ENCODE results near the gene CRTC2. TPM values are rescaled to one million over a fixed set of nuclear protein-coding genes. Genes with fewer than 3 reads are reported as not detected.
"Not testable (repeated sequence)": the region's sequence is repeated elsewhere in the genome, so short reads cannot be mapped to it uniquely, and the experiment has no call there.

CRTC2 gene
- total RNA-seq, 1 donor from 2014 or later: 47.3 TPM

- DNase-seq: no peak
- peaks cover 24% of the 10 kb centered on the region for H3K4me1 Mint-ChIP-seq (ENCODE audit: low read depth, unreplicated experiment)
- H3K36me3 Mint-ChIP-seq (ENCODE audit: unreplicated experiment): no peaks in the 10 kb centered on the region
- TF ChIP-seq, protein P1, sequence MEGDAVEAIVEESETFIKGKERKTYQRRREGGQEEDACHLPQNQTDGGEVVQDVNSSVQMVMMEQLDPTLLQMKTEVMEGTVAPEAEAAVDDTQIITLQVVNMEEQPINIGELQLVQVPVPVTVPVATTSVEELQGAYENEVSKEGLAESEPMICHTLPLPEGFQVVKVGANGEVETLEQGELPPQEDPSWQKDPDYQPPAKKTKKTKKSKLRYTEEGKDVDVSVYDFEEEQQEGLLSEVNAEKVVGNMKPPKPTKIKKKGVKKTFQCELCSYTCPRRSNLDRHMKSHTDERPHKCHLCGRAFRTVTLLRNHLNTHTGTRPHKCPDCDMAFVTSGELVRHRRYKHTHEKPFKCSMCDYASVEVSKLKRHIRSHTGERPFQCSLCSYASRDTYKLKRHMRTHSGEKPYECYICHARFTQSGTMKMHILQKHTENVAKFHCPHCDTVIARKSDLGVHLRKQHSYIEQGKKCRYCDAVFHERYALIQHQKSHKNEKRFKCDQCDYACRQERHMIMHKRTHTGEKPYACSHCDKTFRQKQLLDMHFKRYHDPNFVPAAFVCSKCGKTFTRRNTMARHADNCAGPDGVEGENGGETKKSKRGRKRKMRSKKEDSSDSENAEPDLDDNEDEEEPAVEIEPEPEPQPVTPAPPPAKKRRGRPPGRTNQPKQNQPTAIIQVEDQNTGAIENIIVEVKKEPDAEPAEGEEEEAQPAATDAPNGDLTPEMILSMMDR (IDR thresholded peaks at IDR 0.05; ENCODE audit: partially characterized antibody, unreplicated experiment): no peak
- H3K27ac Mint-ChIP-seq (ENCODE audit: unreplicated experiment): no peak overlapping the region
- peaks cover 9% of the 10 kb centered on the region for H3K9me3 Mint-ChIP-seq (ENCODE audit: unreplicated experiment)
- peaks cover 2% of the 10 kb centered on the region for H3K27me3 Mint-ChIP-seq (ENCODE audit: unreplicated experiment)
- H3K4me3 Mint-ChIP-seq (ENCODE audit: unreplicated experiment): no peak overlapping the region
Measured at GRCh38 chr1:153916297-153916696, 42.1 kb downstream of the CRTC2 start.

DNA sequence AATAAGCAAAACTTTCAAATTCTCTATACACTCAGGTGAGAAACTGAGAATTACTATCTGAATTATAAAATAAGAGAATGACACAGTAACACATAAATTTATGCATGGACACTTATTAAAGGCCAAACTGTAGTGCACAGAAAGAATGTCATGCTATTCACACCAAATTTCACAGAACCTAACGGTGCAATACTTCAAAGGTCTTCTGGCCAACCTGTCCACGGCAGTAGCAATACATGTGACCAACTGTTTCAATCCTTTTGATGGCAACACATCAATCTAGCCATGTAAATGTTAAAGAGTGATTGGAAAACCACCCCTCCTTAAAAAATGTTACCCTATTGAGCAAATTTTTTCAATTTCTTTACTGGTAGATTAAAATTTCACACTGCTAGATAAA lies 46.1 kb downstream of the CRTC2 start:
- Mint-ChIP-seq H3K4me3 (ENCODE audit: unreplicated experiment) (no peak overlapping the region), H3K9me3 (ENCODE audit: unreplicated experiment) (peaks cover 2% of the 10 kb centered on the region), H3K36me3 (ENCODE audit: unreplicated experiment) (peaks cover under 1% of the 10 kb centered on the region), H3K27ac (ENCODE audit: unreplicated experiment) (no peak overlapping the region), H3K27me3 (ENCODE audit: unreplicated experiment) (no peaks in the 10 kb centered on the region), H3K4me1 (ENCODE audit: low read depth, unreplicated experiment) (peaks cover 3% of the 10 kb centered on the region)
- TF ChIP-seq, protein P1 (IDR thresholded peaks at IDR 0.05; ENCODE audit: partially characterized antibody, unreplicated experiment): no peak
- DNase-seq: no peak

DNA sequence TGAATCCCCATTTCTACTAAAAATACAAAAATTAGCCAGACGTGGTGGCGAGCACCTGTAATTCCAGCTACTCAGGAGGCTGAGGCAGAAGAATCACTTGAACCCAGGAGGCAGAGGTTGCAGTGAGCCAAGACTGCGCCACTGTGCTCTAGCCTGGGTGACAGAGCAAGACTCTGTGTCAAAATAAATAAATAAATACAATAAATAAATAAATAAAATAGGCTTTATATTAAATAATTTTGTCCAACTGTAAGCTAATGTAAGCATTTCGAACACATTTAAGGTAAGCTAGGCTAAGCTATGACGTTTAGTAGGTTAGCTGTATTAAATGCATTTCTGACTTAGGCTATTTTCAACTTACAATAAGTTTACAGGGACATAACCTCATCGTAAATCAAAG lies 47.9 kb downstream of the CRTC2 start:
- not testable (repeated sequence) for H3K27ac Mint-ChIP-seq (ENCODE audit: unreplicated experiment); H3K27me3 Mint-ChIP-seq (ENCODE audit: unreplicated experiment); H3K36me3 Mint-ChIP-seq (ENCODE audit: unreplicated experiment); DNase-seq; H3K4me3 Mint-ChIP-seq (ENCODE audit: unreplicated experiment); H3K4me1 Mint-ChIP-seq (ENCODE audit: low read depth, unreplicated experiment); H3K9me3 Mint-ChIP-seq (ENCODE audit: unreplicated experiment)

GRCh38 chr1:153908071-153908470 lies 50.3 kb downstream of the CRTC2 start:
- Mint-ChIP-seq H3K9me3 (ENCODE audit: unreplicated experiment) (peaks cover 2% of the 10 kb centered on the region), H3K4me1 (ENCODE audit: low read depth, unreplicated experiment) (no peaks in the 10 kb centered on the region), H3K27me3 (ENCODE audit: unreplicated experiment) (no peaks in the 10 kb centered on the region), H3K27ac (ENCODE audit: unreplicated experiment) (no peak overlapping the region), H3K4me3 (ENCODE audit: unreplicated experiment) (no peak overlapping the region), H3K36me3 (ENCODE audit: unreplicated experiment) (peaks cover 5% of the 10 kb centered on the region)
- TF ChIP-seq, protein P1 (IDR thresholded peaks at IDR 0.05; ENCODE audit: partially characterized antibody, unreplicated experiment): no peak
- no peak for DNase-seq

DNA sequence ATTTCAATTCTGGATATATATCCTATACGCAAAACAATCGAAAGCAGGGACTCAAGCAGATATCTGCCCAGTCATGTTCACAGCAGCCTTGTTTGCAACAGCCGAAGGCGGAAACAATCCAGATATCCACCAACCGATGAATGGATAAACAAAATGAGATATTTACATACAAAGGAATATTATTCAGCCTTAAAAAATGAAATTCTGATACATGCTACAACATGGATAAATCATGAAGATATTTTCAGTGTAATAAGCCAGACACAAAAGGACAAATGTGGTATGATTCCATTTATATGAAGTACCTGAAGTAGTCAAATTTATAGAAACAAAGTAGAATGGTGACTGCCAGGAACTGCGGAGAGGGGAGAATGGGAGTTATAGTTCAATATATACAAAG lies 51.3 kb downstream of the CRTC2 start:
- Mint-ChIP-seq H3K27ac (ENCODE audit: unreplicated experiment) (no peak overlapping the region), H3K36me3 (ENCODE audit: unreplicated experiment) (peaks cover 5% of the 10 kb centered on the region), H3K9me3 (ENCODE audit: unreplicated experiment) (peaks cover 2% of the 10 kb centered on the region), H3K27me3 (ENCODE audit: unreplicated experiment) (no peaks in the 10 kb centered on the region), H3K4me3 (ENCODE audit: unreplicated experiment) (no peak overlapping the region), H3K4me1 (ENCODE audit: low read depth, unreplicated experiment) (no peaks in the 10 kb centered on the region)
- DNase-seq: no peak
- TF ChIP-seq, protein P1 (IDR thresholded peaks at IDR 0.05; ENCODE audit: partially characterized antibody, unreplicated experiment): no peak

DNA sequence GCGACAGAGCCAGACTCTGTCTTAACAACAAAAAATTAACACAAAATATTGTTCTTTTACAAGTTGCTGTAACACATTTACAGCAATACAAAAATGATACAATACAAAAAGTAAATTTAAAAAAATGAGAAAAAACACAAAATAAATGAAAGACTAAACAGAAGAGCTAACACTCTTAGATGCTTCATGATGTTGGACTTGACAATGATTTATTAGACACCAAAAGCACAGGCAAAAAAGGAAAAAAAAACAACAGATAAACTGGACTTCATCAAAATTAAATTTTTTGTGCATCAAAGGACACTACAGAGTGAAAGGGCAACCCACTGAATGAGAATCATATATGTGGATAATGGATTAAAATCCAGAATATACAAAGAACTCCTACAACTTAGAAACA lies 52.0 kb downstream of the CRTC2 start:
- Mint-ChIP-seq H3K4me1 (ENCODE audit: low read depth, unreplicated experiment) (no peaks in the 10 kb centered on the region), H3K27ac (ENCODE audit: unreplicated experiment) (no peak overlapping the region), H3K9me3 (ENCODE audit: unreplicated experiment) (no peaks in the 10 kb centered on the region), H3K27me3 (ENCODE audit: unreplicated experiment) (no peaks in the 10 kb centered on the region), H3K4me3 (ENCODE audit: unreplicated experiment) (no peak overlapping the region), H3K36me3 (ENCODE audit: unreplicated experiment) (peaks cover 5% of the 10 kb centered on the region)
- no peak for DNase-seq
- TF ChIP-seq, protein P1 (IDR thresholded peaks at IDR 0.05; ENCODE audit: partially characterized antibody, unreplicated experiment): no peak

GRCh38 chr1:153905908-153906307 lies 52.5 kb downstream of the CRTC2 start:
- H3K9me3 Mint-ChIP-seq (ENCODE audit: unreplicated experiment); H3K27me3 Mint-ChIP-seq (ENCODE audit: unreplicated experiment); H3K27ac Mint-ChIP-seq (ENCODE audit: unreplicated experiment); H3K4me3 Mint-ChIP-seq (ENCODE audit: unreplicated experiment); H3K4me1 Mint-ChIP-seq (ENCODE audit: low read depth, unreplicated experiment); DNase-seq; H3K36me3 Mint-ChIP-seq (ENCODE audit: unreplicated experiment): not testable (repeated sequence)
